Stimulated activated effector memory CD8-positive, alpha-beta T cell treated with anti-CD3 and anti-CD28 coated beads, Interleukin-12 subunit alpha, Interleukin-12 subunit beta, amount 100 ng/mL, for 72 hours (primary cell): Measurements from ENCODE around the gene CSMD2.
A peak's percentile ranks its signal among the peaks of the same experiment; 100 is the strongest.

Experiments used
- ATAC-seq: fragments of 150-1000 bp; cut with Tn5 transposase; 2 replicates; pipeline ENCODE4 v1.10.0; 2021
- DNase-seq, 2 donors: peaks; one replicate each; pipeline ENCODE4 v3.0.0; 2021 to 2022; ENCODE audit warnings: low spot score in 2 of 2
- H3K27ac Mint-ChIP-seq: one replicate; pipeline ENCODE4 v1.8.0; 2022; ENCODE audit warnings: mild to moderate bottlenecking, mixed read lengths
- H3K36me3 Mint-ChIP-seq: one replicate; pipeline ENCODE4 v1.8.0; 2022; ENCODE audit warnings: mild to moderate bottlenecking, mixed read lengths
- H3K4me1 Mint-ChIP-seq: one replicate; pipeline ENCODE4 v1.8.0; 2022; ENCODE audit warnings: mixed read lengths
- H3K4me3 Mint-ChIP-seq: one replicate; pipeline ENCODE4 v1.8.0; 2022; ENCODE audit warnings: mild to moderate bottlenecking, mixed read lengths
- H3K9me3 Mint-ChIP-seq: one replicate; pipeline ENCODE4 v1.8.0; 2022; ENCODE audit warnings: mixed read lengths

Gene CSMD2

DNA sequence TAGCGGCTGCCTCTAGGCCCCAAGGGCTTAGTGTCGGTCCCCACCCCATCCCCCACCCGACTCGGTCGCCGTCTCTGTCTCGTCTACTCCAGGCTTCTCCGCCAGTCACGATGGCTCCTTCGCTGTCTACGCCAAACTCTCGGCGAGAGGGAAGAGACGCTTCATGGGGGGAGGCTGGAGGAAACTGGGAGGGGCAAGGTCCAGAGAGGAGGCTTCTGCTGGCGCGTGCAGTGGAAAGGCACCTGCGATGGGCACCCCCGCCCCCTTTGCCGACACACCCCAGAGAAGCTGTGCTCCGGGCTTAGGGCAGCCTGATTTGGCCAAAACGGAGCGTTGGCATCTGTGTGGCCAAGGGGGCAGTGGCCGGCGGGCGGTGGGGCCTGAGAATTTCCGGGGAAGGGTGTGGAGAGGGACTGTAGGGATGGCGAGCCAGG, 1.2 kb upstream of the CSMD2 start:
- H3K36me3 Mint-ChIP-seq = no peaks in the 10 kb centered on the region

DNA sequence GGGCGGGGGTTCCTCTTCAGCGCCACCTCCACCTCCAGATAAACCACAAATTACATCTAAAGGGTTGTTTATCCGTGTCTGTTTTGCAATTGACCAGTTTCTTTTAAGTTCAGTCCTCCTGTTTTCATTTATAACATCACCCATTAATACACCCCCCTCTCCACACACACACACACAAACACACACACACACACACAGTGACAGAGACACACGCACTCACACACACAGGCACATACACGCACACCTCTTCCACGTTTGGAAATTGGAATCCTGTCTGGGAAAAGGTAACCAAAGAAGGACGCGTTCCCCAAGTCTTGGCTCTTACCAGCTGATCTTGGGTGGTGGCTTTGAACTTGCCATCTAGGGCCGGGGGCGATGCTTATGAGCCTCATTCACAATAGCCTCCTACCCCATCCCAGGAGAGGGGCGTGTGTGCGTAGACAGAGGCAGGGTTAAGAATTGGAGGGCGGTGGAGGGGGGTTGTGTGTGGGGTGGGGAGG, 442 bp upstream of the CSMD2 start:
- Mint-ChIP-seq H3K4me1 (peaks cover 12% of the 10 kb centered on the region), H3K4me3 (no peak overlapping the region), H3K27ac (no peak overlapping the region), H3K36me3 (no peaks in the 10 kb centered on the region), H3K9me3 (no peaks in the 10 kb centered on the region)
- no peak for DNase-seq
- ATAC-seq = no peak

More for the DNA sequence above, 1.2 kb upstream of the CSMD2 start:
- no peak for DNase-seq
- H3K4me1 Mint-ChIP-seq = peaks cover 12% of the 10 kb centered on the region
- no peak overlapping the region for H3K27ac Mint-ChIP-seq
- ATAC-seq = no peak
- no peak overlapping the region for H3K4me3 Mint-ChIP-seq
- H3K9me3 Mint-ChIP-seq = no peaks in the 10 kb centered on the region

DNA sequence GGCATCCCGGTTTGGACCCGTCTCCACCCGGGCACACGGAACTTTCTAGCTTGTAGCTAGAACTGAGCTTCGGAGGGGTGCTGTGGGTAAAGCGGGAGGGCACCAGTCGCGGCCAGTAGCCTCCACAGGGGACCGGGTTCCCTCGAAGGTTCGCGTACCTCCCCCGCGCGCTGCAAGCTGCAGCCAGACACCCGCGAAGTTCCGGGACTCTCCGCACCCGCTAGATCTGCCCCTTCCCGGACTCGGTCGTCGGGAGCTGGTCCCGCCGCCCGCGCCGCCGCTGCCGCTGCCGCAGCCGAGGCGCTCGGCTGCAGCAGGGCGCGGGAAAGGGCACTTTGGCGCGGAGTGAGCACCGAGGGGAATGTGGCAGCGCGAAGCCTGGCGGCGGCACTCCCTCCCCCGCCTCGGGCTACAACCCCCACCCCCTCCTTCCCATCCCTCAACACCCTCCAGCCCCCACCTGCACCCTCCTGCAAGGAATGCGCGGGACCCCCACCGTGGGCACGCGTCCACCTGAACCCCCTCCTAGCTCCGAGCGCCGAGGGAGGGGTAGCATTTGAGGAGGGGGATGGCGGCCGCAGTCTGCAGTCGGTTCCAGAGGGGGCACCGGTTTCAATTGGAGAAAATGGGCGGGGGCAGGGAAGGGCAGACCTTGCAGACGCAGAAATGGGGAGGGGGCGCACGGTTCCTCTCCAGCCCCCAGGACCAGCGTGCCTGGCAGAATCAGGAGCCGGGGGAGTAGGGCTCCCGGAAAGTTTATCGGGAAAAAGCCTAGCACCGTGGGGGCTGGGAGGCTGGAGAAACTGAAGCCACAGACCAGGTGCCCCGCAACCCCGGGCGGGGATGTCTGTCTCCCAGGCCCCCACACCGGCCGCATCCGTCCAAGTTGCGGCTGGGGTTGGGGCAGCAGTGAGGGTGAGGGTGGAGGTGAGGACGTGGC, 968 bp downstream of the CSMD2 start:
- no peak for ATAC-seq
- Mint-ChIP-seq H3K4me1 (peaks cover 12% of the 10 kb centered on the region), H3K36me3 (no peaks in the 10 kb centered on the region), H3K4me3 (peak overlapping the region; percentile 43), H3K9me3 (no peaks in the 10 kb centered on the region), H3K27ac (no peak overlapping the region)
- no peak for DNase-seq

DNA sequence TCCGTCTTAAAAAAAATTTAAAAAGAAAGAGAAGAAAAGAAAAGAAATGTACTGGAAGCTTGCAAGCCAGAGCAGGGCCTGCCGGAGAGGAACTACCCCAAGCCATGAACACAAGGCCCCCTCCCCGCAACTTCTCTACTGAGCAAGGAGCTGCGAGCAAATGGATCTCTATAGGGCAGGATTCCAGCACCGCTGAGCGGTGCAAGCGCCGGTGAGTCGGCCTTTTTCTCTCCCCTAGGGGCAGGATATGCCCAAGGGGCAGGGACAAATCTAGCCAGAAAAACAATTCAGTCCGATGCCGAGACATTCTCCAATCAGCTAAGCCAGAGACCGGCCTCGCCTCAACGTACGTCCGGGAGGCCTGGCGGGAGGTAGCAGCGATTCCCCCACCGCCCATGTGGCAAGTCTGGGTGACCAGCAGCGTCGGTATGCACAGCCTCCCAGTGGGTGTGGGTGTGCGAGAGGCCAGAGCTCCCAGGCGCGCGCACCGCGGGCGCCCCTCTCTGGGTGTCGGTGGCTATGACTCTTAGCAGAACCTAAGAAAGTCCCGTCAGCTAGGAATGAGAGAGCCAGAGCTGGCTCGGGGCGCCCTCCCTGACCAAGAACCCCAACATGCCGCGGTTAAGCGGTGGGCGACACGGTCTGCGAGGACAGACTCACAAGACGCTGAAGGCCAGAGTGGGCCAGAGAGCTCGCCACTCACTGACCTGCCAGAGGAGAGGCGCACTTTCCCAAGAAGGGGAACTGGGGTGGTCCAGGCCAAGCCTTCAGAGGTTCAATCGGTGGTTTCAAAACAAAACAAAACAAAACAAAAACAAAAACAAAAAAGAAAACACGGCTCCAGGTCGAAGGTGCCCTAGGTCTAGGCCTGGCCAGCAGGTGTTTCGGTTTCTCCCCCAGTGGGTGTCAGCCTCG, 1.9 kb downstream of the CSMD2 start:
- Mint-ChIP-seq H3K4me1 (peaks cover 12% of the 10 kb centered on the region), H3K36me3 (no peaks in the 10 kb centered on the region), H3K27ac (no peak overlapping the region), H3K4me3 (peak overlapping the region; percentile 43), H3K9me3 (no peaks in the 10 kb centered on the region)
- ATAC-seq (peak; percentile 57), DNase-seq (peak in 1 of 2 donors; percentile 52)

DNA sequence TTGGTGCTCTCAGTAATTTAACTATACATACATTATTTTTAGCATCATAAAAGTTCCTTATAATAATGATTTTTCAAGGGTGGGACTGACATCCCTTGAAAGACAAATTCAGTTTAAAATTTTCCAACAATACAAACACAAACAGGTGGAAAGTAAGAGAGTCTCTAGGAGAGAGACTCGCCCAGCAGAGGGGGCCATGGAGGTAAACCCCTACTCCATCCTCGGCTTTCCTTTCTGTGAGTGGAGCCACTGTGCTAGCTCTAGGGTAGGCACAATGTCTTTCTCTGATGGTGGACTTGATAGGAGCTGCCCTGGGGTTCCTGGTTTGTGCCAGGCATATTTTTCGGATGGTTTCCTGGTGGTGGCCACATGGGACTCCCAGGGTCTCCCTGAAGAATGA, 8.3 kb downstream of the CSMD2 start:
- Mint-ChIP-seq H3K9me3 (no peaks in the 10 kb centered on the region), H3K36me3 (no peaks in the 10 kb centered on the region), H3K4me1 (no peaks in the 10 kb centered on the region), H3K27ac (no peak overlapping the region), H3K4me3 (no peak overlapping the region)
- DNase-seq (no peak), ATAC-seq (no peak)

DNA sequence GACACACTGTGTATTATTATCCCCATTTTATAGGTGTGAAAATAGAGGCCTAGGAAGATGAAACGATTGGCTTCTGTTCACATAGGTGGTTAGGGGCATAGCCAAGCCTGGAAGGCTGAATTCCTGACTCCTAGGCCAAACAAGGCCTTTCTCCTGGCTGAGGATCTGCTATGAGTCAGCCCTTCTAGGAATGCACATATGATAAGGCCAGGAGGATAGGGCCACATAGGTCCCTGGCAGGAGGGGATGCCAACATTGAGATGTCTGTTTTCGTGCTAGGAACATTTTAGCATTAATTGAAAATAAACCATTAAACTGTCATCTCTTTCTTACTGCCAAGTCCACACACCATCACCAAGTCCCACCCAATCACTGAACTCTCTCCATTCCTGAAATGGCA, 9.2 kb downstream of the CSMD2 start:
- Mint-ChIP-seq H3K9me3 (no peaks in the 10 kb centered on the region), H3K36me3 (no peaks in the 10 kb centered on the region), H3K4me1 (no peaks in the 10 kb centered on the region), H3K27ac (no peak overlapping the region), H3K4me3 (no peak overlapping the region)
- DNase-seq (no peak), ATAC-seq (no peak)

DNA sequence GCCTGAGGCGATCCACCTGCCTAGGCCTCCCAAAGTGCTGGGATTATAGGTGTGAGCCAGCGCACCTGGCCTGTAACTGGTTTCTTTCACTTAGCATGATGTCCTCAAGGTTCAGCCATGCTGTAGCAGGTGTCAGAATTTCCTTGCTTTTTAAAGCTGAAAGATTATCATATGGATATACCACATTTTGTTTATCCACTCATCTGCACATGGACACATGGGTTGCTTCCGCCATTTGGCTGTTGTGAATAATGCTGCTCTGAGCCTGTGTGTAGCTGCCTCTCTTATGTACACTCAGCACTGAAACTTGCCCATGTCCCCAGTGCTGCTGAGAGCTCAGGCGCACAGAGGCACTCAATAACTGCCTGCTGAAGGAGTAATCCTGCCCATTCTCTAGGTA, 11.8 kb downstream of the CSMD2 start:
- no peaks in the 10 kb centered on the region for H3K4me1 Mint-ChIP-seq
- H3K9me3 Mint-ChIP-seq = no peaks in the 10 kb centered on the region

DNA sequence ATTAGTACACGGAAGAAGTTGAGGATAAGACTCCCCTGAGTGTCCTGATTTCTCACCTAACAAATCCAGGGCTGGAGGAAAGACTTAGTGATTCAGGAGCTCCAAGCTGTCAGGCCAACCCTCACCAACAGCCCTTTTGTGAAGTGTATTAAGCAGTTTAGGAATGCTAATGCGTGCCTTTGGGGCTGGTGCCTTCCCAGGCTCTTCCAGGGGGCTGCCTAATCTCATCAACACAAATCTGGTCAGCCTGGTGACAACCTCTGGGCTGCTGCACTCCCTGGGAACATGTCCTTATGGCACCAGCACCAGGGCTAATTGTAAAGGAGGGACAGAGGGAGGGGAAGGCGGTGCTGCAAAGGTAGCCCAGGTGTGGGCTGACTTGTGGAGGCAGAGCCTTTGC, 15.5 kb downstream of the CSMD2 start:
- H3K4me1 Mint-ChIP-seq = no peaks in the 10 kb centered on the region
- ATAC-seq (no peak), DNase-seq (no peak)
- H3K9me3 Mint-ChIP-seq = no peaks in the 10 kb centered on the region
- H3K36me3 Mint-ChIP-seq = no peaks in the 10 kb centered on the region
- H3K27ac Mint-ChIP-seq = no peak overlapping the region
- no peak overlapping the region for H3K4me3 Mint-ChIP-seq

More for the DNA sequence above, 11.8 kb downstream of the CSMD2 start:
- no peak overlapping the region for H3K27ac Mint-ChIP-seq
- H3K36me3 Mint-ChIP-seq = no peaks in the 10 kb centered on the region
- H3K4me3 Mint-ChIP-seq = no peak overlapping the region
- no peak for DNase-seq
- ATAC-seq = no peak

DNA sequence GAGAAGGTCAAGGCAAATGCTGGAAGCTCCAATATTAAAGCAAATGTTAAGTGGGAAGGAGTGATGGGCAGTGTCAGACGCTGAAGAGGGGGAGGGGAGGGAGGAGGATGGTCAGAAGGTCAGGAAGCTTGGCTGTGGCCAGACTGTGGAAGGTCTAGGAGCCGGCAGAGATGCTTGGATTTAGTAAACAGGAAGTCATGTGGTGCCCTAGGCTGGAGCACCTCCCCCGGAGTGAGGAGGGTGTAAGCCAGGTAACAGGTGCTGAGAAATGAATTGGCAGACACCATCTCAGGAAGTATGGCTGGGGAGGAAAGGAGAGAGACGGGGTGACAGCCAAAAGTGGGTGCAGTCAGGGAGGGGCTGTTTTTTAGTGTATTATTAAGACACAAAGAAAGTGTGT, 17.7 kb downstream of the CSMD2 start:
- Mint-ChIP-seq H3K4me1 (no peaks in the 10 kb centered on the region), H3K27ac (no peak overlapping the region), H3K9me3 (no peaks in the 10 kb centered on the region), H3K36me3 (no peaks in the 10 kb centered on the region), H3K4me3 (no peak overlapping the region)
- ATAC-seq (no peak), DNase-seq (no peak)

DNA sequence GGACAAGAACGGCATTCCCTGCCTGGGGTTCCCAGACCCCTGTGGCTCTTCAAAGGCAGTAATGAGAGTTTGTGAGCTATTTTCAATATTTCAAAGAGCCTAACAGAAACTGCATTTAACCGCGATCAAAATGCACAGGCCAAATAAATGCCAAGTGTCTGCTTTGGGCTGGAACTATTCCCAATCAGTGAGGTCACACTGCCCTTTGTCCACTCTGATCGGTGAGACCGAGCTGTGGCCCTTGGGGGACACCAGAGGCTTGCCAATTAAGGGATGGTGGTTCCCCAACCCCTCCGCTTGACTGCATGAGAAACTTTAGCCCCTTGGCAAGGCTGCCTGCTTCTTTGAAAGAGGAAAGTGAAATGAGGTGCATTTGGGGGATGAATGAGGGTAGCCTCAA, 20.3 kb downstream of the CSMD2 start:
- H3K36me3 Mint-ChIP-seq = no peaks in the 10 kb centered on the region
- H3K4me3 Mint-ChIP-seq = no peak overlapping the region
- ATAC-seq (no peak), DNase-seq (no peak)
- H3K27ac Mint-ChIP-seq = no peak overlapping the region
- H3K9me3 Mint-ChIP-seq = no peaks in the 10 kb centered on the region
- H3K4me1 Mint-ChIP-seq = no peaks in the 10 kb centered on the region

DNA sequence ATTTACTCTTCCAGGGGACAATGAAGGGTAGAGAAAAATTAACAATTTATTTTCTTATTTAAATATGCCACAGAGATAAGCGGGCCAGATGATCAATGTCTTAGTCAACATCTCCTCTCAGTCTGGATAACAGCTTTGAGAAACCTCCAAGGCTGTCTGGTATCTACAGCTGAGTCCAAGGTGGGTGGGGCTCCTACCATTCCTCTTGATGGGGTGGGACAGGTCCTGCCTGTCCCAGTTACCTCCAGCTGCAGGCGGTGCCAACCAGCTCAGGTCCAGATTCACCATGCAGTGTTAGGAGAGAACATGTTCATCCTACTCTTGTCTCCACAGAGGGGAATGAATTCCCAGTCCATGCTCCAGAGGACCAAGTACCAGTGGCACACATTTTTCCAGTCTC, 21.1 kb downstream of the CSMD2 start:
- Mint-ChIP-seq H3K27ac (no peak overlapping the region), H3K9me3 (no peaks in the 10 kb centered on the region), H3K36me3 (no peaks in the 10 kb centered on the region), H3K4me3 (no peak overlapping the region), H3K4me1 (no peaks in the 10 kb centered on the region)
- DNase-seq (no peak), ATAC-seq (no peak)

DNA sequence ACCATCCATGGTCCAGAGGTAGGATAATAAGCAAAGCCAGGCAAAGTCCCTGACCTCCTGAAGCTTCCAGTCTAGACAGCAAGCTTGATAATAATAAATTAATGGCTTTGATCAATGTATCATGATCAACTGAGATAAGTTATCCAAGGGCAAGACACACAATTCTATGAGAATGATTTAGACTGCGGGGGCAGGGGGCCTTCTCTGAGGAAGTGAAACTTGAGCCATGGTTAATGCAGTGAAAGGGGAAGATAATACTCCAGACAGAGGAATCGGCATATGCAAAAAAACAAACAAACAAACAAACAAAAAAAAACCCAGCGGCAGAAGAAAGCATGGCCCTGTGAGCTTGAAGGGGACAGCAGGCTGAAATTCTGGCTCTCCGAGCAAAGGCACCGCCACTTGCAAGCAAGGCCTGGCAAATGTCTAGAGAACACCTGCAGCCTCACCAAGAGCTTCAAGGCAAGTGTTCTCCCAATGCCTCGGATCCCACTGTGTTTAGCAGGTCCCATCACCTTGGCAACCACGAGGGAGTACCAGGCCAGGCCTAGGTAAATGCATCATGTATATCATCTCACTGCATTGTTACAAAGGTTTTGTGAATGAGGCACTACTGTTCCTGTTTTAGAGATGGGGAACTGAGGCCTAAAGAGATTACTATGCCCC, 24.9 kb downstream of the CSMD2 start:
- Mint-ChIP-seq H3K36me3 (no peaks in the 10 kb centered on the region), H3K4me1 (no peaks in the 10 kb centered on the region), H3K4me3 (no peak overlapping the region), H3K9me3 (no peaks in the 10 kb centered on the region), H3K27ac (no peak overlapping the region)
- DNase-seq = no peak
- ATAC-seq = no peak

DNA sequence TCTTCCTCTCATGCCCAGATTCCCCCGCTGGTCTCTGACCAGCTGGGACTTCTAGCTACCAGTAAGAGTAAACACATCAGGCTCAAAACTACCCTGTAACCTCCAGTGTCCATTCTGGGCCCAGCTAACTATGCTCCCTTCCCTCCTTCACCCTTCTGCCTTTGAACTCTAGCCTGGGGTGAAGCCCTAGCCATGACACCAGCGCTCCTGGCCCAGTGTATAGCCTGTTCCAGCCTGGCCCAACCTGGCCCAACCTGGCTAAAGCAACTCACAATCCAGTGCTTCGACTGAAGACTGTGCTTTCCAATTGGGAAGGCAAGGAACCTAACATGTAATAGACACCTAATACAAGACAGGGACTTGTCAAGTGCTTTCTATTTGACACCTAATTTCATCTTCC, 27.6 kb downstream of the CSMD2 start:
- Mint-ChIP-seq H3K4me3 (no peak overlapping the region), H3K27ac (no peak overlapping the region), H3K36me3 (no peaks in the 10 kb centered on the region)

DNA sequence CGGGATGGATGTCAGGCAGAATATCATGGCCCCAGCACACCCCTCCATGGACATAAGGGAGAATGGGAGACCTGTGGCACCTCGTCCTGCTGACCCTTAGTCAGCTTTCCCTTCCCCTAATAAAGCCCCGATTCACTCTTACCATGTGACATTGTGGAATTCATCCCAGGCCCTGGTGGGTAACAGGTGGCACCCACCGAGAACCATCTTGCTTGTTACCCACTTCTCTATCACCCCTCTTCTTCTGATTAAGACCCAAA, 32.9 kb downstream of the CSMD2 start:
- ATAC-seq (no peak), DNase-seq (no peak)
- Mint-ChIP-seq H3K4me1 (no peaks in the 10 kb centered on the region), H3K4me3 (no peak overlapping the region), H3K36me3 (no peaks in the 10 kb centered on the region), H3K27ac (no peak overlapping the region), H3K9me3 (no peaks in the 10 kb centered on the region)

More for the DNA sequence above, 27.6 kb downstream of the CSMD2 start:
- no peak for ATAC-seq
- DNase-seq = no peak
- H3K4me1 Mint-ChIP-seq = no peaks in the 10 kb centered on the region
- H3K9me3 Mint-ChIP-seq = no peaks in the 10 kb centered on the region

DNA sequence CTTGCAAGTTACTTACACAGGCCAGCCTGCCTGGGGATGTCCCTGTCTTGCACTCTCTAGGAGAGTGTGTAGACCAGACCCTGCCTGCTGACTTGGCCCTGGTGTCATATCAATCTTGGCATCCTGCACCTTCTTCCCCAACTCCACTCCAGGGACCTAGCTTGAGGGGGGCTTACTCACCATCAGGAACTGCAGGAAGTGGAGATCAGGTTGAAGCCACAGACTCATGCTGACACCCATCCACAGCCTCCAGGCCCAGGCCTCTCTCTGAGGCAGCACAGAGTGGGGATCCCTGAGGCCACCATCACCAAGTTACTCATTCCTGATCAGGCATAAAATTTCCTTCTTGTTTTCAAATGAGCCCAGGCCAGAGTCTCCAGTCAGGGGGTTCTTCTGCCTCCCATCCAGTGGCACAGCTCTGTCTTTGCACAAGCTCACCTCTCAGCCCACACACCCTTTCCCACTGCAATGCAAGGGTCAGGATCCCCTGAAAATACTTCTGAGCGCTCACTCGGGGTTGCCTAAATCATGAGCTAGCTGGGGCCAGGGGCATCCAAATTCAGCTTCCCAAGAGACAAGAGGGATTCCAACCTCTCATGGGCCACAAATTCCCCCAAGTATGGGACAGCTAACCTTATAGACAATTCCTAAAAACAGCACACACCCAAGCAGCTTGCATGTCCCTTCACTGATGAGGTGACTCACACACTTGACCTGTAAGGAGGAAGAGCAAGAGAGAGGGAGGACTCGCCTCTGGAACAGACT, 33.5 kb downstream of the CSMD2 start:
- DNase-seq (no peak), ATAC-seq (peak; percentile 9)
- no peak overlapping the region for H3K27ac Mint-ChIP-seq
- no peaks in the 10 kb centered on the region for H3K4me1 Mint-ChIP-seq
- H3K4me3 Mint-ChIP-seq = no peak overlapping the region
- H3K36me3 Mint-ChIP-seq = no peaks in the 10 kb centered on the region
- no peaks in the 10 kb centered on the region for H3K9me3 Mint-ChIP-seq
